ENCODE results near the gene CRISPLD2.

The CRISPLD2 gene

GRCh38 chr16:84948851-84949610 lies 129.2 kb downstream of the CRISPLD2 start:
- no peak for DNase-seq

GRCh38 chr16:84949772-84950436 lies 130.1 kb downstream of the CRISPLD2 start:
- DNase-seq: no peak

GRCh38 chr16:84950906-84951305 lies 131.1 kb downstream of the CRISPLD2 start:
- DNase-seq: no peak

GRCh38 chr16:84952335-84953189 lies 132.8 kb downstream of the CRISPLD2 start:
- DNase-seq: peak in 54 of 58 donors; percentile 22 to 86 (median 54)

GRCh38 chr16:84953190-84953746 lies 133.5 kb downstream of the CRISPLD2 start:
- DNase-seq: no peak

GRCh38 chr16:84955427-84955826 lies 135.6 kb downstream of the CRISPLD2 start:
- DNase-seq: no peak

GRCh38 chr16:84957192-84957591 lies 137.4 kb downstream of the CRISPLD2 start:
- DNase-seq: no peak

- DNase-seq: no peak
Observed at GRCh38 chr16:84957792-84958191, 138.0 kb downstream of the CRISPLD2 start.
